Measurements from ENCODE around the gene PIGN. TPM values are rescaled to one million over a fixed set of nuclear protein-coding genes. Genes with fewer than 3 reads are reported as not detected.

Gene PIGN
- total and polyA plus RNA-seq, 2 donors (not counting 3 experiments of a cell fraction or from before 2014, with no cell fraction given) = 13.7 to 26.1 TPM

GRCh38 chr18:62026586-62026985, 160.3 kb downstream of the PIGN start:
- Histone ChIP-seq H4K20me1 (replicated peaks; ENCODE audit: control insufficient read depth, extremely low read depth, insufficient read depth, low read length) (no peaks in the 10 kb centered on the region), H3K4me3 (replicated peaks in 1 of 3; ENCODE audit: insufficient read depth in 1 of 3, low read depth in 1 of 3, low read length in 3 of 3) (no peak overlapping the region), H2AFZ (ENCODE audit: low read depth, low read length) (peak overlapping the region; percentile 17), H3K27ac (ENCODE audit: insufficient read depth, low read depth, low read length) (peak overlapping the region; percentile 34), H3K4me1 (ENCODE audit: control insufficient read depth, extremely low read depth, insufficient read depth, low read length) (peaks cover 2% of the 10 kb centered on the region), H3K9me3 (replicated peaks; ENCODE audit: control insufficient read depth, insufficient read depth, low read length) (no peaks in the 10 kb centered on the region), H3K9me1 (replicated peaks; ENCODE audit: control insufficient read depth, extremely low read depth, insufficient read depth, low read length) (no peaks in the 10 kb centered on the region), H3K4me2 (ENCODE audit: insufficient read depth, low read length) (no peak overlapping the region), H3K27me3 (ENCODE audit: control insufficient read depth in 2 of 2, insufficient read depth in 2 of 2, low read length in 2 of 2) (no peaks in the 10 kb centered on the region), H3K9ac (replicated peaks; ENCODE audit: extremely low read depth, insufficient read depth, low read length) (no peak overlapping the region), H3K79me2 (ENCODE audit: control insufficient read depth, insufficient read depth, low read length) (no peaks in the 10 kb centered on the region), H3K36me3 (ENCODE audit: control insufficient read depth in 2 of 2, extremely low read depth in 1 of 2, insufficient read depth in 2 of 2, low read length in 2 of 2) (no peaks in the 10 kb centered on the region)
- FAIRE-seq = peak; percentile 91
- peak; percentile 84 for DNase-seq (ENCODE audit: low read depth, low spot score)
- BruUV-seq (replicated peaks) = no TSS peak
- intact Hi-C loops (cut with micrococcal nuclease) = loop anchor here (2.0 kb wide), 1 partner anchor 28 kb away; no protein-coding TSS in a partner anchor
- CTCF ChIA-PET = interaction anchor here (0.6 to 1.2 kb wide), 2 partner anchors 9 to 28 kb away, joined by 3 to 4 read pairs; no protein-coding TSS in a partner anchor
- TF ChIP-seq EZH2 (IDR thresholded peaks at IDR 0.05; ENCODE audit: borderline replicate concordance, low read depth, low read length, severe bottlenecking) (no peak), MAX (IDR thresholded peaks at IDR 0.05; ENCODE audit: insufficient read depth, insufficient read length) (no peak), CTCF (IDR thresholded peaks at IDR 0.05; ENCODE audit: extremely low read depth in 1 of 2, insufficient read depth in 1 of 2, low read depth in 1 of 2, low read length in 2 of 2) (no peak), FOS (IDR thresholded peaks at IDR 0.05; ENCODE audit: borderline replicate concordance, insufficient read depth, low read length) (peak; percentile 64), GATA2 (IDR thresholded peaks at IDR 0.05; ENCODE audit: insufficient read depth, insufficient read length, low read depth, low read length) (no peak), JUN (IDR thresholded peaks at IDR 0.05; ENCODE audit: borderline replicate concordance, insufficient read depth, insufficient read length, low read depth) (peak; percentile 64), POLR2A (IDR thresholded peaks at IDR 0.05; ENCODE audit: low read depth, low read length) (no peak)
- POLR2A ChIA-PET = no interaction called here
- dilution Hi-C loops (cut with MboI; ENCODE audit: extremely low pct_ligation_motif_present, low sequenced_read_pairs) = no loop called here

Data from endothelial cell of umbilical vein (primary cell).